HG02970 (cell line): ENCODE measurements around the gene STX19.
A peak's percentile ranks its signal among the peaks of the same experiment; 100 is the strongest.
"Not testable (repeated sequence)": the region's sequence is repeated elsewhere in the genome, so short reads cannot be mapped to it uniquely, and the experiment has no call there.

ENCODE experiments used
- ATAC-seq: cut with Tn5 transposase; IDR thresholded peaks from one replicate; pipeline ENCODE4 v1.9.1; 2021; ENCODE audit warnings: mild to moderate bottlenecking, moderate library complexity, moderate number of reproducible peaks; ENCODE audit not compliant: unreplicated experiment, low FRiP score

STX19 gene

DNA sequence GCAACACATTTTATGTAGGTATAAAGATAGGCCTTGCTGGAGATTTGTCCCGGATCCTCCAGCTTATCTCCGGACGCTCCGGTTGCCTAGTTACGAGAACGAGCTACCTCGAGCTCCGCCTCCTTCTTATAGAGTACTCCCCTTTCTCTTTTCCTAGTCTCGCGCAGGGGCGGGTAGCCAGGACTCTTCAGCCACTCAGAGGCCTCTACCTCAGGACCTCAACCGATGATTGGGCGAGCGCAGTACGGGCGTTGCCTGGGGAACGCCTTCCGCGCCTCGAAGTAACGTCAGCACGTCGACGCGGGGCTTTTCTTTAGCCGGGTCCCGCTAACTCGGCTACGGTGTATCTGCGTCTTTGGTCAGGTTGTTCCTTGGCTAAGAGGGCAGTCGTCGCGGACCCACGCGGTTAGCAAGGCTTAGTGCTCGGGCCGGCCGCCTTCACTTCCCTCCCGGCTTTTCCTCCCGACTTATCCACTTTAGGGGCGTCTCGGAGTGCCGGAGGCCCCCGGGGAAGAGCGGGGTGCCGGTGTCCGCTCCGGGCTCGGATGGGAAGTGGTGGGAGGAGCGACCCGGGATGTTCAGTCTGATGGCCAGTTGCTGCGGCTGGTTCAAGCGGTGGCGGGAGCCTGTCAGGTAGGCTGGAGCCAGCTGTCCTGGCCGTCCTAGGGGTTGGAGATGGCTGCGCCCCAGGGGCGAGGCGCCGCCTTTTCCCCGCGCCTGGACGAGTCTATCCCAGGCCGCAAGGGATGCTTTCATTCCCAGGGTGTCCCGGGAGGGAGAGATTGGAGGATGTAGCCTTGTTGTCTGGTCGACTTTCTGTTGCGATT is 48.3 kb downstream of the STX19 start, which contains the start of gene ARL13B:
ARL13B (plus strand) TSS at position 306 of the 827 bp plus-strand sequence; CDS start at position 575, 269 bp downstream.
- ATAC-seq = peak; percentile 100

DNA sequence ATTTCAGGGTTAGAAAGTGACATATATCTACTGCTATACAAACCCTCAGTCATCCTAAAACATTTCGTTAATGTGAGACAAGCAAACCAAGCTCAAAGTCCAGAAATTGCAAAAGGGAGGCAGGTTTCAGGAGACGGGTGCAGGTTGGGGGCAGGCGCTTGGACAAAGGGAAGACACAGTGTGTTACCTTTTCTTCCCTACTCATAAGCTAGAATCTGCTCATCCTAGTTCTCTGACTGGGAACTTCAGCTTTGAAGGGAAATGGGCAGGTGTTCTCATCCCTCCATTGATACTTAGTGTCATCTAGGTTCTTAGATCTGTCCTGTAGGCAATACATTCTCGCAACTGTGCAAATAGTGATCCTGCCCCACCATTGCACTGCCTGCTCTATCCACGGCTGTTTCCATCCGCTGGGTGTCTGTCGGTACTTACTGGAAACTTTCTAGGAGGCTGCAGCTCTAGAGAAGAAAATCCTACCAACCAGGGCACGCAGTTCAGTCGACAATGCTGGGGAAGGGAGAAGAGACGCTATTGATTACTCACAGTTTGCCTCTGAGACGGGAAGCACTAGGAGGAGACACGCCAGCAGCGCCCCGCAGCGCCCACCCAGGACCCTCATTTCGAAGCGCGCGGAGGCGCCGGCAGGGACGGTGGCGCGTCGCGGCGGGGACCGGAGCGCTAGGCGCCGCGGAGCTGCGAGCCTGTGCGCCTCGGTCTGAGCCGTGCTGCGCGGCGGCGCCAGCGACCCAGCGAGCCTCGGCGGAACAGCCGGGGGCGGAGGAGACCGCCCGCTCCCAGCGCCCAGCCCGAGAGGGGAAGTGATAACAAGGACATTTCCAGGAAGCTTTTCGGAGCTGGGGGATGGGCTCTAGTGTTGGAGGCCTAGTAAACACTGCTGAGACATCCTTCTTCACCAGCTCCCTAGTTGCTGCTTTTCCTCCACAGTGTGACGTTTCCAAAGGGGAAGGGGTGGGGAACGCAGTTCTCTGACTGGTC is 55.0 kb downstream of the STX19 start, which contains the start of gene PROS1:
PROS1 (minus strand) TSS at position 766 of the 996 bp plus-strand sequence; CDS start at position 619, 147 bp downstream.
- peak; percentile 67 for ATAC-seq

DNA sequence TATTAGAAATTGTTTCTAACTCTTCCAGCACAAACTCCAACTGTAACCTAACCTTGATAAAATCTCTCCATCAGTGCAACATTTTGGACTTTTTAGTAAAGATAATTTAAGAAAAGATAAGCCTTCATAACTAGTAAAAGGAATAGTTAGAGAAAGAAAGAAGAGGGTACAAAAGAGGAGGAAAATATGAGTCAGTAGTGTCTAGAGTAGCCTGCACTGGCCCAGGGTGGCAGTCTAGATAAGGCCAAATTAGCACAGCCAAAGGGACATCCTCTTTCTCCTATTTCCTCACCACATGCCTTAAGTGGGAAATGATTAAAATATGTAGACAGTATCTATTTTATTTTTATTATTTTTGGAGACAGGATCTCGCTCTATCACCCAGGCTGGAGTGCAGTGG is 58.4 kb downstream of the STX19 start:
- no peak for ATAC-seq

DNA sequence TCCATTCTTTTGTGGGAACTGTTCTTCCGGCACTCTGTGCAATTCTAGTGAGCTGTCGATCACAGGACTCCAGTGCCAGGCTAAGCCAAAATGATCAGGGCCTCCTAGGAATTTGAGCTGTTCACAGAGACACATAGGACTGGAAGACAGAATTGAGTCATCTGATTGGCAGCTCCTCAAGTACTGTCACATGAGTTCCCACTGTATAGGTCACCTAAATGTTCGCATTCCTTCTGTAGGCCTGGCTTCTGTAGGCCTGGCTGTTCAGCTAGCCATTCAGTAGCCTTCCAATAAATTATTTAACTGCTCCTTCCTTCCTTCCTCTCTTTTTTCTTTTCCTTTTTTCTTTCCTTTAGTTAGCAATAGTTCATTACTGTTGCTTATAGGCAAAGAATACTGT is 59.0 kb downstream of the STX19 start:
- no peak for ATAC-seq

DNA sequence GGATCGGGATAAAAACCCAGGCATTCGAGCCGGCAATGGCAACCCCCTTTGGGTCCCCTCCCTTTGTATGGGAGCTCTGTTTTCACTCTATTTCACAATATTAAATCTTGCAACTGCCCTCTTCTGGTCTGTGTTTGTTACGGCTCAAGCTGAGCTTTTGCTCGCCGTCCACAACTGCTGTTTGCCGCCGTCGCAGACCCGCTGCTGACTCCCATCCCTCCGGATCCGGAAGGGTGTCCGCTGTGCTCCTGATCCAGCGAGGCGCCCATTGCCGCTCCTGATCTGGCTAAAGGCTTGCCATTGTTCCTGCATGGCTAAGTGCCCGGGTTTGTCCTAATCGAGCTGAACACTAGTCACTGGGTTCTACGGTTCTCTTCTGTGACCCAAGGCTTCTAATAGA is 63.3 kb downstream of the STX19 start:
- not testable (repeated sequence) for ATAC-seq
